GM23338 (cell line): ENCODE measurements around the gene PRSS21. TPM values are rescaled to one million over a fixed set of nuclear protein-coding genes. Genes with fewer than 3 reads are reported as not detected.

Source experiments
- ATAC-seq: fragments of 200-7000 bp; cut with Tn5 transposase; 3 replicates; pipeline ENCODE4 v1.9.1; 2020
- DNase-seq: peaks from one replicate; pipeline ENCODE4 v3.0.0-alpha.2; 2015; ENCODE audit warnings: low spot score
- H2AFZ ChIP-seq: fragments of 200-600 bp; sonication (generic); 2 replicates; pipeline ENCODE4 v1.8.0; 2016; ENCODE audit warnings: antibody characterized with exemption, mild to moderate bottlenecking, moderate library complexity
- H3F3A ChIP-seq: fragments of 200-600 bp; sonication (generic); replicated peaks from 2 replicates; pipeline ENCODE4 v1.8.0; 2017; ENCODE audit warnings: antibody characterized with exemption, mixed run types, low read depth
- H3K27ac ChIP-seq: fragments of 200-600 bp; sonication (generic); 2 replicates; pipeline ENCODE4 v1.6.1; 2016; ENCODE audit warnings: low read depth
- H3K27me3 ChIP-seq: fragments of 200-600 bp; sonication (generic); 2 replicates; pipeline ENCODE4 v1.8.0; 2016; ENCODE audit warnings: mild to moderate bottlenecking, mixed run types, moderate library complexity; ENCODE audit not compliant: insufficient read depth
- H3K36me3 ChIP-seq: fragments of 200-600 bp; sonication (generic); 2 replicates; pipeline ENCODE4 v1.8.0; 2016; ENCODE audit warnings: mild to moderate bottlenecking; ENCODE audit not compliant: insufficient read depth
- H3K4me1 ChIP-seq: fragments of 200-600 bp; sonication (generic); 2 replicates; pipeline ENCODE4 v1.8.0; 2016; ENCODE audit warnings: mild to moderate bottlenecking, moderate library complexity; ENCODE audit not compliant: insufficient read depth
- H3K4me2 ChIP-seq: fragments of 200-600 bp; sonication (generic); 2 replicates; pipeline ENCODE4 v1.7.1; 2017; ENCODE audit warnings: mixed run types
- H3K4me3 ChIP-seq: fragments of 200-600 bp; sonication (generic); 2 replicates; pipeline ENCODE4 v1.6.1; 2016; ENCODE audit warnings: mixed run types
- H3K79me2 ChIP-seq: fragments of 200-600 bp; sonication (generic); replicated peaks from 2 replicates; pipeline ENCODE4 v1.8.0; 2017; ENCODE audit warnings: mild to moderate bottlenecking; ENCODE audit not compliant: insufficient read depth
- H3K9me2 ChIP-seq: fragments of 200-600 bp; sonication (generic); 2 replicates; pipeline ENCODE4 v1.8.0; 2017; ENCODE audit not compliant: insufficient read depth
- H4K20me1 ChIP-seq: fragments of 200-600 bp; sonication (generic); replicated peaks from 2 replicates; pipeline ENCODE4 v1.8.0; 2017; ENCODE audit warnings: mild to moderate bottlenecking; ENCODE audit not compliant: insufficient read depth
- H3K27ac Mint-ChIP-seq: 2 replicates; pipeline ENCODE4 v1.8.0; 2020; ENCODE audit warnings: inconsistent platforms, mild to moderate bottlenecking, moderate library complexity, mixed read lengths
- H3K27me3 Mint-ChIP-seq: 3 replicates; pipeline ENCODE4 v1.8.0; 2022; ENCODE audit warnings: low read depth, mild to moderate bottlenecking, moderate library complexity, mixed read lengths, inconsistent platforms; ENCODE audit not compliant: insufficient read depth, poor library complexity
- H3K36me3 Mint-ChIP-seq: 3 replicates; pipeline ENCODE4 v1.8.0; 2021; ENCODE audit warnings: low read depth, mild to moderate bottlenecking, inconsistent platforms, moderate library complexity, mixed read lengths
- H3K4me1 Mint-ChIP-seq: 3 replicates; pipeline ENCODE4 v1.8.0; 2020; ENCODE audit warnings: mild to moderate bottlenecking, inconsistent platforms, mixed read lengths
- H3K4me3 Mint-ChIP-seq: 3 replicates; pipeline ENCODE4 v1.8.0; 2021; ENCODE audit warnings: moderate library complexity, mild to moderate bottlenecking, inconsistent platforms, mixed read lengths
- H3K9me3 Mint-ChIP-seq: 3 replicates; pipeline ENCODE4 v1.8.0; 2020; ENCODE audit warnings: moderate library complexity, mild to moderate bottlenecking, inconsistent platforms, mixed read lengths
- CREB1 ChIP-seq: fragments of 250-450 bp; sonication (Bioruptor Pico); IDR thresholded peaks from 2 replicates; pipeline ENCODE4 v1.5.0; 2020; ENCODE audit warnings: low read depth, mild to moderate bottlenecking, moderate library complexity
- ETS1 ChIP-seq: IDR thresholded peaks from 2 replicates; pipeline ENCODE4 v1.6.1; 2016; ENCODE audit warnings: antibody characterized with exemption
- EZH2phosphoT487 ChIP-seq: fragments of 200-600 bp; sonication (generic); IDR thresholded peaks from one replicate; pipeline ENCODE4 v1.8.1; 2018; ENCODE audit warnings: antibody characterized with exemption; ENCODE audit not compliant: unreplicated experiment
- JUNB ChIP-seq: IDR thresholded peaks from one replicate; pipeline ENCODE4 v1.6.1; 2016; ENCODE audit warnings: antibody characterized with exemption; ENCODE audit not compliant: unreplicated experiment
- POLR2AphosphoS5 ChIP-seq: IDR thresholded peaks from 2 replicates; pipeline ENCODE4 v1.6.1; 2016; ENCODE audit warnings: antibody characterized with exemption, low read depth
- REST ChIP-seq: IDR thresholded peaks from one replicate; pipeline ENCODE4 v1.6.1; 2018; ENCODE audit warnings: antibody characterized with exemption; ENCODE audit not compliant: unreplicated experiment
- STAT1 ChIP-seq: IDR thresholded peaks from one replicate; pipeline ENCODE4 v1.6.1; 2016; ENCODE audit warnings: antibody characterized with exemption; ENCODE audit not compliant: unreplicated experiment
- ZNF114 ChIP-seq: fragments of 250-450 bp; sonication (Bioruptor Pico); IDR thresholded peaks from 2 replicates; pipeline ENCODE4 v1.5.0; 2020; ENCODE audit warnings: mild to moderate bottlenecking, moderate library complexity
- ZNF331 ChIP-seq: fragments of 250-450 bp; sonication (Bioruptor Pico); IDR thresholded peaks from 2 replicates; pipeline ENCODE4 v1.5.0; 2020; ENCODE audit warnings: low read depth, mild to moderate bottlenecking, moderate library complexity
- ZNF462 ChIP-seq: fragments of 250-450 bp; sonication (Bioruptor Pico); IDR thresholded peaks from 2 replicates; pipeline ENCODE4 v1.5.0; 2020; ENCODE audit warnings: mild to moderate bottlenecking, moderate library complexity
- polyA plus RNA-seq: library from polyadenylated mRNA; unstranded; fragments of >200 nt; fragmentation: Nextera tagmentation; extraction: Ambion mirVana; gene quantifications from 2 replicates; pipeline ENCODE4 v1.2.1, GENCODE V29; 2016
- total RNA-seq: library from RNA; depleted of rRNA; stranded (reverse); fragments of >200 nt; shearing (Covaris generic); gene quantifications from 2 replicates; pipeline ENCODE4 v1.2.3, GENCODE V29; 2014

The PRSS21 gene
- total and polyA plus RNA-seq, 2 experiments from 2014 or later = 2.4 to 3.1 TPM

- TF ChIP-seq REST (no peak), EZH2phosphoT487 (no peak), JUNB (no peak)
Observed at GRCh38 chr16:2825049-2825742, 8.2 kb downstream of the PRSS21 start (continued).

GRCh38 chr16:2825906-2826305, 8.9 kb downstream of the PRSS21 start:
- peaks cover 5% of the 10 kb centered on the region for H3K27me3 Mint-ChIP-seq
- H3K27ac Mint-ChIP-seq = no peak overlapping the region
- no peak overlapping the region; the same call in 2 of the 3 replicates for H3K4me3 Mint-ChIP-seq
- no peak for TF ChIP-seq STAT1
- TF ChIP-seq ZNF331 = no peak
- TF ChIP-seq CREB1 (CRISPR knock-in tag) = no peak
- no peak for TF ChIP-seq ZNF462 (CRISPR knock-in tag)
- no peak for TF ChIP-seq REST
- TF ChIP-seq POLR2AphosphoS5 = no peak
- no peak for TF ChIP-seq JUNB
- no peak for TF ChIP-seq ZNF114
- no peak for TF ChIP-seq ETS1

More at GRCh38 chr16:2825906-2826305, 8.9 kb downstream of the PRSS21 start:
- Mint-ChIP-seq H3K9me3 (no peaks in the 10 kb centered on the region), H3K36me3 (no peaks in the 10 kb centered on the region), H3K4me1 (no peaks in the 10 kb centered on the region)
- H3F3A ChIP-seq = no peaks in the 10 kb centered on the region
- H3K27ac ChIP-seq = no peak overlapping the region
- H3K4me2 ChIP-seq = no peak overlapping the region
- no peaks in the 10 kb centered on the region for H3K27me3 ChIP-seq
- H3K4me1 ChIP-seq = no peaks in the 10 kb centered on the region
- H3K4me3 ChIP-seq = no peak overlapping the region
- no peaks in the 10 kb centered on the region for H3K9me2 ChIP-seq
- DNase-seq (no peak), ATAC-seq (no peak)
- no peaks in the 10 kb centered on the region for H3K79me2 ChIP-seq
- H2AFZ ChIP-seq = no peak overlapping the region
- H4K20me1 ChIP-seq = no peaks in the 10 kb centered on the region
- no peaks in the 10 kb centered on the region for H3K36me3 ChIP-seq
